ENCODE measurements around the gene IFNK. TPM values are rescaled to one million over a fixed set of nuclear protein-coding genes. Genes with fewer than 3 reads are reported as not detected.

Gene IFNK
- total and polyA plus RNA-seq, 2 experiments from 2014 or later = not detected

DNA sequence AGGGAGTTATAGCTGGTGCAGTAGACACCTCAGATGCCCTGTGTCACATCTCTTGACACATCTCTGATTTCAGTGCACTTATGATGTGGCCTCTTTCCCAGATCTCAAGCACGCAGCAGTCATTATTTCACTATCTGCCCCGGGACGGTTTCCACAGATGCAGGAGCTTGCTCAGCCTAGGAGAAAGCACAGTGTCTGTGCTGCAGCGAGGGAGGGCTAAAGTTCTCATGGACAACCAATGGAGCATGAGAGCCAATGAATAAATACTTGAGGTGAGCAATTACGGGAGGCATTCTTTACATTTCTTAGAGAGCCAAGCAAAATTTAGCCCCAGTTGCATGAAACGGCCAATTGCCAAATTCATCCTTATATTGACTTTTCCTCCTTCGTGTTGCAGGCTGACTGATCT lies 12.9 kb downstream of the IFNK start:
- Mint-ChIP-seq H3K4me3 (no peak overlapping the region), H3K27me3 (ENCODE audit: insufficient read depth, low read depth, poor library complexity) (peaks cover 3% of the 10 kb centered on the region), H3K4me1 (peaks cover 26% of the 10 kb centered on the region), H3K36me3 (ENCODE audit: low read depth) (peaks cover 3% of the 10 kb centered on the region; the same call in 2 of the 3 replicates), H3K9me3 (no peaks in the 10 kb centered on the region), H3K27ac (no peak overlapping the region)
- Histone ChIP-seq H3K79me2 (replicated peaks; ENCODE audit: insufficient read depth) (no peaks in the 10 kb centered on the region), H3K36me3 (ENCODE audit: insufficient read depth) (no peaks in the 10 kb centered on the region), H2AFZ (no peak overlapping the region), H3K4me3 (no peak overlapping the region), H4K20me1 (replicated peaks; ENCODE audit: insufficient read depth) (no peaks in the 10 kb centered on the region; the same call in 1 of the 2 replicates), H3K4me1 (ENCODE audit: insufficient read depth) (peaks cover 10% of the 10 kb centered on the region; the same call in 1 of the 2 replicates), H3K9me2 (ENCODE audit: insufficient read depth) (no peaks in the 10 kb centered on the region), H3F3A (replicated peaks; ENCODE audit: low read depth) (no peaks in the 10 kb centered on the region), H3K27ac (ENCODE audit: low read depth) (peak overlapping the region; percentile 73; the same call in 1 of the 2 replicates), H3K4me2 (no peak overlapping the region), H3K27me3 (ENCODE audit: insufficient read depth) (no peaks in the 10 kb centered on the region)
- peak; percentile 33 for DNase-seq (ENCODE audit: low spot score)
- no peak for ATAC-seq
- TF ChIP-seq EZH2phosphoT487 (IDR thresholded peaks at IDR 0.05; ENCODE audit: unreplicated experiment) = no peak
- TF ChIP-seq JUNB (IDR thresholded peaks at IDR 0.05; ENCODE audit: unreplicated experiment) = no peak
- TF ChIP-seq, protein P1, sequence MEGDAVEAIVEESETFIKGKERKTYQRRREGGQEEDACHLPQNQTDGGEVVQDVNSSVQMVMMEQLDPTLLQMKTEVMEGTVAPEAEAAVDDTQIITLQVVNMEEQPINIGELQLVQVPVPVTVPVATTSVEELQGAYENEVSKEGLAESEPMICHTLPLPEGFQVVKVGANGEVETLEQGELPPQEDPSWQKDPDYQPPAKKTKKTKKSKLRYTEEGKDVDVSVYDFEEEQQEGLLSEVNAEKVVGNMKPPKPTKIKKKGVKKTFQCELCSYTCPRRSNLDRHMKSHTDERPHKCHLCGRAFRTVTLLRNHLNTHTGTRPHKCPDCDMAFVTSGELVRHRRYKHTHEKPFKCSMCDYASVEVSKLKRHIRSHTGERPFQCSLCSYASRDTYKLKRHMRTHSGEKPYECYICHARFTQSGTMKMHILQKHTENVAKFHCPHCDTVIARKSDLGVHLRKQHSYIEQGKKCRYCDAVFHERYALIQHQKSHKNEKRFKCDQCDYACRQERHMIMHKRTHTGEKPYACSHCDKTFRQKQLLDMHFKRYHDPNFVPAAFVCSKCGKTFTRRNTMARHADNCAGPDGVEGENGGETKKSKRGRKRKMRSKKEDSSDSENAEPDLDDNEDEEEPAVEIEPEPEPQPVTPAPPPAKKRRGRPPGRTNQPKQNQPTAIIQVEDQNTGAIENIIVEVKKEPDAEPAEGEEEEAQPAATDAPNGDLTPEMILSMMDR (conservative IDR thresholded peaks at IDR 0.05; ENCODE audit: low read depth in 2 of 2) = no peak
- no peak for TF ChIP-seq POLR2AphosphoS5 (IDR thresholded peaks at IDR 0.05; ENCODE audit: low read depth)

DNA sequence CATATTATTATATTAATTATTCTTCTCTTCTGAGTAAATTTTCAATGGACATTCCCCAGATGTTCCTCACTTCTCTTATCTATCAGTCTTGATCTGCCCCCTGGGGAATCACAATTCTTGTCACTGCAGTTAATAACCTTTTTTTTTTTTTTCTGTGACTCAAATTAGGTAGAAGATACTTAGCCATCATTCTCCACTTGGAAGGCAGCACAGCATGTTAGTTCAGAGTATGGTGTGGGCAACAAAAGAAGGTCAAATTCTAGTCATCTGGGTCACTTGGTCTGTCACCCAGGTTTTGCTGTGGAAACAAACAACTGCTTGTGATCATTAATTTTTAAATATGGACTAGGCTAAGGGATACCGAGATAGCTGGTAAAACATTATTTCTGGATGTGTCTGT lies 13.7 kb downstream of the IFNK start:
- Histone ChIP-seq H3K4me1 (ENCODE audit: insufficient read depth) (peaks cover 10% of the 10 kb centered on the region; the same call in 1 of the 2 replicates), H3F3A (replicated peaks; ENCODE audit: low read depth) (no peaks in the 10 kb centered on the region)

DNA sequence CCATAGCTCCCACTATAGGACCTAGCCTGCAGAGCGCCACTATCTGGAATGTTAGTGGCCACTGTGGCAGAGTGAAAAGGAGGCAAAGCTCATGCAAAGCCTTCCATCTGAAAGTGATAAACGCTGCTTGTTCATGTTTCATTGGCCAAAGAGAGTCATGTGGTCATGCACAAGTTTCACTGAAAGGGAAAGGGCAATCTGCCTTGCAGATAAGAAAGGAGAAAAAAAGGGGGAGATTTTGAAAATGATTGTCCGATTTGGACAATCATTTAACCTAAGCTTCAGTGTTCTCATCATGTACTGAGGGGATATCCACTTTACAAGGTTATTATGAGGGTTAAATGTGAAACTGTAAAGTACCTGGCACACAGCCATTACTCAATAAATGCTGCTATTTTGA lies 14.6 kb downstream of the IFNK start:
- Mint-ChIP-seq H3K9me3 (no peaks in the 10 kb centered on the region), H3K36me3 (ENCODE audit: low read depth) (peaks cover 11% of the 10 kb centered on the region; the same call in 2 of the 3 replicates), H3K27ac (no peak overlapping the region), H3K4me1 (peaks cover 26% of the 10 kb centered on the region), H3K27me3 (ENCODE audit: insufficient read depth, low read depth, poor library complexity) (peaks cover 3% of the 10 kb centered on the region), H3K4me3 (no peak overlapping the region)
- Histone ChIP-seq H3K27me3 (ENCODE audit: insufficient read depth) (no peaks in the 10 kb centered on the region), H3K79me2 (replicated peaks; ENCODE audit: insufficient read depth) (no peaks in the 10 kb centered on the region), H3K4me1 (ENCODE audit: insufficient read depth) (peaks cover 10% of the 10 kb centered on the region; the same call in 1 of the 2 replicates), H2AFZ (no peak overlapping the region), H3K4me2 (no peak overlapping the region), H4K20me1 (replicated peaks; ENCODE audit: insufficient read depth) (no peaks in the 10 kb centered on the region; the same call in 1 of the 2 replicates), H3K36me3 (ENCODE audit: insufficient read depth) (no peaks in the 10 kb centered on the region), H3K27ac (ENCODE audit: low read depth) (no peak overlapping the region), H3F3A (replicated peaks; ENCODE audit: low read depth) (no peaks in the 10 kb centered on the region), H3K4me3 (no peak overlapping the region), H3K9me2 (ENCODE audit: insufficient read depth) (no peaks in the 10 kb centered on the region)
- DNase-seq (ENCODE audit: low spot score) = no peak
- ATAC-seq = no peak
- no peak for TF ChIP-seq STAT1 (IDR thresholded peaks at IDR 0.05; ENCODE audit: unreplicated experiment)
- TF ChIP-seq, protein P2, sequence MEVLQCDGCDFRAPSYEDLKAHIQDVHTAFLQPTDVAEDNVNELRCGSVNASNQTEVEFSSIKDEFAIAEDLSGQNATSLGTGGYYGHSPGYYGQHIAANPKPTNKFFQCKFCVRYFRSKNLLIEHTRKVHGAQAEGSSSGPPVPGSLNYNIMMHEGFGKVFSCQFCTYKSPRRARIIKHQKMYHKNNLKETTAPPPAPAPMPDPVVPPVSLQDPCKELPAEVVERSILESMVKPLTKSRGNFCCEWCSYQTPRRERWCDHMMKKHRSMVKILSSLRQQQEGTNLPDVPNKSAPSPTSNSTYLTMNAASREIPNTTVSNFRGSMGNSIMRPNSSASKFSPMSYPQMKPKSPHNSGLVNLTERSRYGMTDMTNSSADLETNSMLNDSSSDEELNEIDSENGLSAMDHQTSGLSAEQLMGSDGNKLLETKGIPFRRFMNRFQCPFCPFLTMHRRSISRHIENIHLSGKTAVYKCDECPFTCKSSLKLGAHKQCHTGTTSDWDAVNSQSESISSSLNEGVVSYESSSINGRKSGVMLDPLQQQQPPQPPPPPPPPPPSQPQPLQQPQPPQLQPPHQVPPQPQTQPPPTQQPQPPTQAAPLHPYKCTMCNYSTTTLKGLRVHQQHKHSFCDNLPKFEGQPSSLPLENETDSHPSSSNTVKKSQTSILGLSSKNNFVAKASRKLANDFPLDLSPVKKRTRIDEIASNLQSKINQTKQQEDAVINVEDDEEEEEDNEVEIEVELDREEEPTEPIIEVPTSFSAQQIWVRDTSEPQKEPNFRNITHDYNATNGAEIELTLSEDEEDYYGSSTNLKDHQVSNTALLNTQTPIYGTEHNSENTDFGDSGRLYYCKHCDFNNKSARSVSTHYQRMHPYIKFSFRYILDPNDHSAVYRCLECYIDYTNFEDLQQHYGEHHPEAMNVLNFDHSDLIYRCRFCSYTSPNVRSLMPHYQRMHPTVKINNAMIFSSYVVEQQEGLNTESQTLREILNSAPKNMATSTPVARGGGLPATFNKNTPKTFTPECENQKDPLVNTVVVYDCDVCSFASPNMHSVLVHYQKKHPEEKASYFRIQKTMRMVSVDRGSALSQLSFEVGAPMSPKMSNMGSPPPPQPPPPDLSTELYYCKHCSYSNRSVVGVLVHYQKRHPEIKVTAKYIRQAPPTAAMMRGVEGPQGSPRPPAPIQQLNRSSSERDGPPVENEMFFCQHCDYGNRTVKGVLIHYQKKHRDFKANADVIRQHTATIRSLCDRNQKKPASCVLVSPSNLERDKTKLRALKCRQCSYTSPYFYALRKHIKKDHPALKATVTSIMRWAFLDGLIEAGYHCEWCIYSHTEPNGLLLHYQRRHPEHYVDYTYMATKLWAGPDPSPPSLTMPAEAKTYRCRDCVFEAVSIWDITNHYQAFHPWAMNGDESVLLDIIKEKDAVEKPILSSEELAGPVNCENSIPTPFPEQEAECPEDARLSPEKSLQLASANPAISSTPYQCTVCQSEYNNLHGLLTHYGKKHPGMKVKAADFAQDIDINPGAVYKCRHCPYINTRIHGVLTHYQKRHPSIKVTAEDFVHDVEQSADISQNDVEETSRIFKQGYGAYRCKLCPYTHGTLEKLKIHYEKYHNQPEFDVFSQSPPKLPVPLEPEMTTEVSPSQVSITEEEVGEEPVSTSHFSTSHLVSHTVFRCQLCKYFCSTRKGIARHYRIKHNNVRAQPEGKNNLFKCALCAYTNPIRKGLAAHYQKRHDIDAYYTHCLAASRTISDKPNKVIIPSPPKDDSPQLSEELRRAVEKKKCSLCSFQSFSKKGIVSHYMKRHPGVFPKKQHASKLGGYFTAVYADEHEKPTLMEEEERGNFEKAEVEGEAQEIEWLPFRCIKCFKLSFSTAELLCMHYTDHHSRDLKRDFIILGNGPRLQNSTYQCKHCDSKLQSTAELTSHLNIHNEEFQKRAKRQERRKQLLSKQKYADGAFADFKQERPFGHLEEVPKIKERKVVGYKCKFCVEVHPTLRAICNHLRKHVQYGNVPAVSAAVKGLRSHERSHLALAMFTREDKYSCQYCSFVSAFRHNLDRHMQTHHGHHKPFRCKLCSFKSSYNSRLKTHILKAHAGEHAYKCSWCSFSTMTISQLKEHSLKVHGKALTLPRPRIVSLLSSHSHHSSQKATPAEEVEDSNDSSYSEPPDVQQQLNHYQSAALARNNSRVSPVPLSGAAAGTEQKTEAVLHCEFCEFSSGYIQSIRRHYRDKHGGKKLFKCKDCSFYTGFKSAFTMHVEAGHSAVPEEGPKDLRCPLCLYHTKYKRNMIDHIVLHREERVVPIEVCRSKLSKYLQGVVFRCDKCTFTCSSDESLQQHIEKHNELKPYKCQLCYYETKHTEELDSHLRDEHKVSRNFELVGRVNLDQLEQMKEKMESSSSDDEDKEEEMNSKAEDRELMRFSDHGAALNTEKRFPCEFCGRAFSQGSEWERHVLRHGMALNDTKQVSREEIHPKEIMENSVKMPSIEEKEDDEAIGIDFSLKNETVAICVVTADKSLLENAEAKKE (CRISPR knock-in tag; IDR thresholded peaks at IDR 0.05) = no peak
- TF ChIP-seq NANOG (IDR thresholded peaks at IDR 0.05; ENCODE audit: borderline replicate concordance) = no peak

More for the DNA sequence above, 13.7 kb downstream of the IFNK start:
- H3K27ac Mint-ChIP-seq = no peak overlapping the region
- TF ChIP-seq STAT1 (IDR thresholded peaks at IDR 0.05; ENCODE audit: unreplicated experiment) = no peak
- DNase-seq (ENCODE audit: low spot score) (no peak), ATAC-seq (no peak)
- no peaks in the 10 kb centered on the region for H3K9me2 ChIP-seq (ENCODE audit: insufficient read depth)
- H3K4me1 Mint-ChIP-seq = peaks cover 26% of the 10 kb centered on the region
- no peaks in the 10 kb centered on the region for H3K9me3 Mint-ChIP-seq
- H3K36me3 Mint-ChIP-seq (ENCODE audit: low read depth) = peaks cover 3% of the 10 kb centered on the region; the same call in 2 of the 3 replicates
- no peak overlapping the region for H3K27ac ChIP-seq (ENCODE audit: low read depth)
- H3K4me3 ChIP-seq = no peak overlapping the region
- H3K4me2 ChIP-seq = no peak overlapping the region
- peaks cover 3% of the 10 kb centered on the region for H3K27me3 Mint-ChIP-seq (ENCODE audit: insufficient read depth, low read depth, poor library complexity)
- H2AFZ ChIP-seq = no peak overlapping the region
- H3K27me3 ChIP-seq (ENCODE audit: insufficient read depth) = no peaks in the 10 kb centered on the region
- no peaks in the 10 kb centered on the region; the same call in 1 of the 2 replicates for H4K20me1 ChIP-seq (replicated peaks; ENCODE audit: insufficient read depth)
- no peaks in the 10 kb centered on the region for H3K36me3 ChIP-seq (ENCODE audit: insufficient read depth)
- no peak overlapping the region for H3K4me3 Mint-ChIP-seq
- H3K79me2 ChIP-seq (replicated peaks; ENCODE audit: insufficient read depth) = no peaks in the 10 kb centered on the region
